GM19351 (cell line): Measurements from ENCODE around the gene RAB22A.

ENCODE experiments used
- ATAC-seq: cut with Tn5 transposase; IDR thresholded peaks from one replicate; pipeline ENCODE4 v1.9.1; 2021; ENCODE audit warnings: mild to moderate bottlenecking, moderate library complexity; ENCODE audit not compliant: unreplicated experiment

The RAB22A gene

GRCh38 chr20:58300321-58300720, 9.2 kb upstream of the RAB22A start:
- no peak for ATAC-seq

DNA sequence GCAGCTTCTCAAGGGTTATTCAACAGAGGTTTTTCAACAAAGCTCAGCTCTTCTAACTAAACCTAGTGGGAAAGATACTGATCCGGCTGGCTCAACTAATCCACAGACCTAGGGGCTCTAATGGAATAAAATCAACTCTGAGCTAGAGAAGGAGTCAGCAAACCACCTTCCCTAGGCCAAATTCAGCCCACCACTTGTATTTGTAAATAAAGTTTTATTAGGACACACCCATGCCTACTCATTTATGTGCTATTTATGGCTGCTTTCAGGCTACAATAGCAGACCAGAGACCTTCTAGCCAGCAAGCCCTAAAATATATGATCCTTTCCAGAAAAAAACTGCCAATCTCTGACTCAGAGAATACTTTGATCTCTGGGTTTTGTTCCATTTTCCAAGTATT, 6.0 kb upstream of the RAB22A start:
- ATAC-seq = no peak

GRCh38 chr20:58305061-58305460, 4.5 kb upstream of the RAB22A start:
- ATAC-seq = no peak

GRCh38 chr20:58306421-58307261, 2.9 kb upstream of the RAB22A start:
- no peak for ATAC-seq

- ATAC-seq = no peak
Observed at GRCh38 chr20:58307270-58307669, 2.2 kb upstream of the RAB22A start.

GRCh38 chr20:58308290-58308679, 1.2 kb upstream of the RAB22A start:
- no peak for ATAC-seq

DNA sequence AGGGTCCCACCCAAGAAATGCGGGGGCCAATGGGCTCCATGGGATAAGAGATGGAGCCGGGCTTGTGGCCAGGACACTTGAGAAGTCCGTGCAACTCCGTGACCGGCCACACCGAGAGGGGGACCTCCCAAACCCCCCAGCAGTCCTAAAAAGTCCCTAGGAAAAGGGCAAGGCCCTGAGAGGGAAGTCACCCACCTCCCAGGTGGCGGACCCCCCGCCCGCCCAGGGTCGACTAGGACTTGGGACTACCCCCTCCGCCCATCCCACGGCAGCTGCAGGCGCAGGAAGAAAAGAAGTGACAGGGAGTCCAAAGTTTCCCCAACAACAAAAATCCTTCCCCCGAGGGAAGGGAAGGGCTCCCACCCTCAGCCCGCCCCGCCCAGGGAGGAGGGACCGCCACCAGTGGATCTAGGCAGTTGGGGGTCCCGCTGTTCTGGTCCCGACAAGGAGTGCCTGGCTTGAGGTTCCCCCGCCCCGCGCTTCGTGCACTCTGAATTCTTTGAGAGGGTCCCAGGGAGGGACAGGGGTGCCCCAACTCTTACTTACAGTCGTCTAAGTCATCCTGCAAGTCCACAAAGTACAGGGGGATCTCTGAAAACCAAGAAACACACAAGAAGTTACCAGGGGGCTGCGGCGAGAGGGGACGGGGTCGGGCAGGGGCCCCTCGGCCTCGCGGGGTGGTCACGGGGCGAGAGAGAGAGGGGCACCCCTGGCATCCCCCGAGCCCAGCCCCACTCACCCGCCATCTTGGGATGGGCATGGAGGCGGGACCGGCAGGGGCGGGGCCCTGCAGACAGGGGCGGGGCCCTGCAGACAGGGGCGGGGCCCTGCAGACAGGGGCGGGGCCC, 611 bp upstream of the RAB22A start:
- peak; percentile 66 for ATAC-seq

DNA sequence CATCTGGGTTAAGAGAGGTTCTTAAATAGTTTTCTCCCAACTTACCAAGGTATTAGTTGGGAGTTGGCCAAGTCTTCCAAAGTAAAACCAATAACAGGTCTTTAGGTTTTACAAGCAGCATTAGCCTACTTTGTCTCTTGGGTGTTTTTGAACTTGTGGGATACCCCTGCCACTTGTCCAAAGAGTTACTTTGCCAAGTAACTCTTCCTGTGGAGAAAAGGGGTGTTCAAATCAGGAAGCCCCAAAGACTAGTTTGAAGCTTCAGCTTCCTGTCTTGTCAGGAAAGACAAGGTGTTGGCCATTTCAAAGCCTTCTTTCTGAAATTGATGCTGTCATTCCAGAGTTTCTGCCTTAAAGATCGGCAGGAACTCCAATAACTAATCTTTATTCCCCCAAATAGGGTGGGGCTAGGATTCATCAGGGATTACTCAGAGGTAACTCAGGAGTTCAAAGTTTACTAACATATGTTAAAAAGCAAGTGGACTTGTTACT, 822 bp downstream of the RAB22A start:
- no peak for ATAC-seq

GRCh38 chr20:58312836-58313235, 3.3 kb downstream of the RAB22A start:
- no peak for ATAC-seq

- no peak for ATAC-seq
Observed at GRCh38 chr20:58313396-58313795, 3.9 kb downstream of the RAB22A start.

- ATAC-seq = no peak
Observed at GRCh38 chr20:58321205-58321604, 11.7 kb downstream of the RAB22A start.

DNA sequence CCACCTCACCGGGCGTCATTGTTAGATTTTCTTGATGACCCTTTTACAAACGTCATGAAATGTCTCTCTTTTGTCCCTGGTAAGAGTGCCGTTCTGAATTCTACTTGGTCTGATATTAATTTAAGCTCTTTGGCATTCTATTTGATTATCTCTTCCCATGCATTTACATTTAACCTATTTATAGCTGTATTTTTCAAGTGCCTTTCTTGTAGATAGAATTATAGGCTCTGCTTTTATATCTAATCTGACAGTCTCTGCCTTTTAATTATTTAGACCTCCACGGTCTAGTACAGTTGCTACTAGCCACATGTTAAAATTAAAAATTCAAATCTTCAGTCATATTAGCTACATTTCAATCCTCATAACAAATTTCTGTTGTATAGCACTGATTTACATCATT, 12.6 kb downstream of the RAB22A start:
- ATAC-seq = no peak

DNA sequence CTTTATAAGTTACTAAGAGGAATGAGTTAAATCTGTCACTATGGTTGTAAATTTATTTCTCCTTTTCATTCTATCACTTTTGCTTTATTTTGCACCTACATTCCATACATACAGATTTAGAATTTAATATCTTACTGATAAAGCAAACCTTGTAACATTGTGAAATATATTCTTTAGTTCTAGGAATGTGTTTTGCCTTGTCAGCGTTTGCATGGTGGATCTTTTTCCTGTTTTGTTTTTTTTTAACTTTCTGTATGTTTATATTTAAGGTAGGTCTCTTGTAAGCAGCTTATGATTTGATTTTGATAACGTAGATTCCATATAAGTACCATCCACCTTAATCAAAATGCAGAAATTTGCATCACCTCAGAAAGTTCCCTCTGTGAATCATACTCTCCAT, 16.4 kb downstream of the RAB22A start:
- ATAC-seq = no peak

GRCh38 chr20:58327211-58327610, 17.7 kb downstream of the RAB22A start:
- ATAC-seq = no peak

DNA sequence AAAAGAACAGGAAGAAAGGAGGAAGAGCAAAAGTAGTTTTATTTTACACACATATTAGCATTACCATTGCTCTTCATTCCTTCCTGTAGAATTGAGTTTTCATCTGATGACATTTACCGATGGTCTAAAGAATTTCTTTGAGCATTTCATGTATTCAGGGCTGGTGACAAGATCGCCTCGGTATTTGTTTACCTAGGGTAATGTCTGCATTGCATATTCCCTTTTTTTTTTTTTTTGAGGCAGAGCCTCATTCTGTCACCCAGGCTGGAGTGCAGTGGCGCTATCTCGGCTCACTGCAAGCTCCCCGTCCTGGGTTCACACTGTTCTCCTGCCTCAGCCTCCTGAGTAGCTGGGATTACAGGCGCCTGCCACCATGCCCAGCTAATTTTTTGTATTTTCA, 19.3 kb downstream of the RAB22A start:
- no peak for ATAC-seq

DNA sequence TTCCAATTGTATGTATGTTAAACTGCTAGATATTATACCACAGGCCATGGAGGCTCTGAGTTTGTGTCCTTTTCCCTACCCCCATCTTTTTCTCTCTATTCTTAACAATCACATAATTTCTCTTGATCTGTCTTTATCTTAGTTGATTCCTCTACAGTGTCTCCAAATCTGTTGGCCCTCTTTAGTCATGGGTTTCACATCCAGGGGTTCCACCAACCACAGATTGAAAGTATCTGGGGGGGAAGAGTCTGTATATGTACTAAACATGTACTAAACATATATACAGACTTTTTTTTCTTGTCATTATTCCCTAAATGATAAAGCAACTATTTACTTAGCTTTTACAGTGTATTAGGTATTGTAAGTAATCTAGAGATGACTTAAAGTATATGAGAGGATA, 20.2 kb downstream of the RAB22A start:
- no peak for ATAC-seq

DNA sequence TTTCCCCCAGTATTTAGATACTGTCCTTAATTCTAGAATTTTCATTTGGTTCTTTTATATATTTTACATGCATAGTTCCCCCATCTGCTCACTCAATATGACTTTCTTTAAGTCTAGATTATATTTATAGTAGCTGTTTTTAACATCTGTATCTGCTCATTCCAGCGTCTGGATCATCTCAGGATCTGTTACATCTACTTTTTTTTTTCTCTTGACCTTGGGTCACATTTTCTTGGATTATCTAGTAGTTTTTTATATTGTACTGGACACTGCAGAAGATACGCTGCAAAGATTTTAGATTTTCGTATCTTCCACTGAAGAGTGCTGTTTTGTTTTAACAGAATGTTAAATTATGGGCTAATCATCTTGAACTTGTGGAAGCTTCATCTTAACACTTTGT, 20.7 kb downstream of the RAB22A start:
- ATAC-seq = no peak

GRCh38 chr20:58330687-58331086, 21.2 kb downstream of the RAB22A start:
- ATAC-seq = no peak

- no peak for ATAC-seq
Observed at GRCh38 chr20:58331961-58332551, 22.5 kb downstream of the RAB22A start.

DNA sequence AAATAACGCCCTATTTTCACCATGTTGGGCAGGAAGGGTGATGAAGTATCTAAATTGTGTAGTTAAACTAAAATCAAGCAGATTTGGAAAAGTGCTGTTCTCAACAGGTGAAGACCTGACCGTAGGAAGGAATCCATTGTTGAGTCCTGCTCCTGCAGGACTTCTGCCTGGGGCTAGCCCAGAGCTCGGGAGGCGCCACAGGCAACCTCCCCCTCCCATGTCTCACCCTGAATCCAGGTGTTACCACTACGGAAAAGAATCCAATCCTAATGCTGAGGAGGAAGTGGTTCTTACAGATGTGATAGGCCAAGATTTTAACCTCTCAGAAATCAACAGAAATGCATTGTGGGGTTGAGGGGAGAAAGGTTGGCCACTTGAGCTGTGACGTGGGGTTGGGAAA, 30.2 kb downstream of the RAB22A start:
- ATAC-seq = no peak

DNA sequence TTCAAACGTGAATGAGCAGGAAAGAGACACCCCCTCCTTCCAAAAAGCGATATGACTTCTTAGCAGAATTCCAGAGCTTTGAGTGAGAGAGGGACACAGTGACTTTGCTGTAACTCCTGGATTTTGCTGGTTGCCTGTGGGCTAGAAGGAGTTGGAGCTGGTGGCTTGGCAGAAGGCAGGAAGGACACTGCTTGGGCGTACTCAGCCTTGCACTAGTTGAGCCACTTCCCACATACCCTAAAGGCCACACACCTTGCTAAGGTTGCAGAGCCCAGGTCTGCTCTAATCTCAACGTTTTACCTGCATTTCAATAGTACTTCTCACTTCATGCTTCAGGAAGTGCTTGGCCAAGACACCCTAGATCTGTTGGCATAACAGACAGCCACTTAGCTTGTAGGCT, 30.6 kb downstream of the RAB22A start:
- no peak for ATAC-seq

- ATAC-seq = no peak
Observed at GRCh38 chr20:58340853-58341252, 31.3 kb downstream of the RAB22A start.
